GM12878 (cell line): ENCODE results near the gene OR1F1. TPM values are rescaled to one million over a fixed set of nuclear protein-coding genes. Genes with fewer than 3 reads are reported as not detected.
A peak's percentile ranks its signal among the peaks of the same experiment; 100 is the strongest.

Experiments used
- ATAC-seq: fragments of 200-7000 bp; cut with Tn5 transposase; 3 replicates; pipeline ENCODE4 v1.9.1; 2020; ENCODE audit warnings: mild to moderate bottlenecking, moderate library complexity
- Bru-seq: library from RNA; stranded (reverse); fragments of 400-500 nt; gene quantifications from one replicate; lab custom pipeline; 2021; lab: Mats Ljungman, UMichigan
- BruChase-seq, 2 experiments: library from RNA; stranded (reverse); fragments of 400-500 nt; gene quantifications; one replicate each; lab custom pipeline; 2021; lab: Mats Ljungman, UMichigan
- BruUV-seq: library from RNA; stranded (reverse); fragments of 400-500 nt; replicated peaks from 2 replicates; lab custom pipeline; 2021; lab: Mats Ljungman, UMichigan
- CTCF ChIA-PET: fragments of 300-600 bp; sonication (Branson Sonifier 250); formaldehyde crosslinking; extraction: SDS; loops from one replicate; lab custom pipeline; 2021; ENCODE audit warnings: inconsistent platforms; lab: Yijun Ruan, JAX
- POLR2A ChIA-PET: fragments of 350-600 bp; formaldehyde crosslinking; extraction: SDS; loops from one replicate; lab custom pipeline; 2021; ENCODE audit warnings: inconsistent platforms; lab: Charles Lee
- RAD21 ChIA-PET: fragments of 300-600 bp; sonication (Branson Sonifier 250); formaldehyde crosslinking; loops from one replicate; lab custom pipeline; 2023; ENCODE audit warnings: antibody characterized with exemption; ENCODE audit not compliant: unreplicated experiment; lab: Charles Lee
- SMC1A ChIA-PET: fragments of 300-600 bp; sonication (Branson Sonifier 250); formaldehyde crosslinking; loops from one replicate; lab custom pipeline; 2023; ENCODE audit not compliant: unreplicated experiment, uncharacterized antibody; lab: Charles Lee
- DNase-seq: peaks from one replicate; pipeline ENCODE4 v3.0.0-alpha.2; 2011; ENCODE audit warnings: low read depth, low spot score
- FAIRE-seq: peaks from 3 replicates; lab custom pipeline; 2011; peaks lifted over from hg19 to GRCh38; lab: Jason Lieb, UNC
- H2AFZ ChIP-seq: 2 replicates; pipeline ENCODE4 v1.6.0; 2011; ENCODE audit warnings: low read depth, low read length, control low read depth; ENCODE audit not compliant: control insufficient read depth
- H3K27ac ChIP-seq: 2 replicates; pipeline ENCODE4 v1.5.1; 2011; ENCODE audit warnings: control low read depth; ENCODE audit not compliant: control insufficient read depth, insufficient read depth
- H3K27me3 ChIP-seq, 2 experiments: replicated peaks in 1 of 2; 2 replicates each; pipeline versions ENCODE4 v1.6.0 to v1.6.1; 2011; ENCODE audit warnings: low read length in 1 of 2; ENCODE audit not compliant: control insufficient read depth in 2 of 2, insufficient read depth in 2 of 2
- H3K36me3 ChIP-seq, 2 experiments: 2 replicates each; pipeline ENCODE4 v1.5.1; 2011; ENCODE audit warnings: low read length in 1 of 2; ENCODE audit not compliant: control insufficient read depth in 2 of 2, insufficient read depth in 2 of 2
- H3K4me1 ChIP-seq: 2 replicates; pipeline ENCODE4 v1.6.1; 2011; ENCODE audit warnings: mild to moderate bottlenecking, low read length, moderate library complexity, mixed read lengths; ENCODE audit not compliant: control insufficient read depth, insufficient read depth
- H3K4me2 ChIP-seq: 2 replicates; pipeline ENCODE4 v1.6.0; 2011; ENCODE audit warnings: control low read depth; ENCODE audit not compliant: control insufficient read depth, insufficient read depth
- H3K4me3 ChIP-seq: fragments of 200-600 bp; sonication (generic); 2 replicates; pipeline ENCODE4 v1.5.1; 2016
- H3K79me2 ChIP-seq: 2 replicates; pipeline ENCODE4 v1.6.0; 2011; ENCODE audit warnings: low read length; ENCODE audit not compliant: control insufficient read depth, insufficient read depth
- H3K9ac ChIP-seq: 2 replicates; pipeline ENCODE4 v1.8.0; 2011; ENCODE audit warnings: low read length, control low read depth, mixed read lengths; ENCODE audit not compliant: control insufficient read depth, insufficient read depth
- H3K9me3 ChIP-seq: replicated peaks from 3 replicates; pipeline ENCODE4 v1.5.1; 2011; ENCODE audit warnings: mild to moderate bottlenecking, low read length; ENCODE audit not compliant: control insufficient read depth, insufficient read depth
- H4K20me1 ChIP-seq: 2 replicates; pipeline ENCODE4 v1.6.0; 2011; ENCODE audit not compliant: control insufficient read depth, insufficient read depth
- CREM ChIP-seq: IDR thresholded peaks from 2 replicates; pipeline ENCODE4 v1.6.1; 2014; ENCODE audit warnings: antibody characterized with exemption, low read depth
- IKZF2 ChIP-seq, 2 experiments: fragments of 450-650 bp; IDR thresholded peaks; 2 replicates each; pipeline ENCODE4 v1.6.1; 2017; ENCODE audit warnings: mild to moderate bottlenecking in 2 of 2, moderate library complexity in 2 of 2
- MEF2A ChIP-seq: IDR thresholded peaks from 2 replicates; pipeline ENCODE4 v1.6.1; 2011; ENCODE audit warnings: low read depth, mild to moderate bottlenecking, low read length, moderate library complexity; ENCODE audit not compliant: insufficient read depth
- NFYA ChIP-seq: IDR thresholded peaks from 2 replicates; pipeline ENCODE4 v1.6.1; 2011; ENCODE audit warnings: low read depth, mild to moderate bottlenecking, low read length, improper control_type of control experiment, borderline replicate concordance
- PAX5 ChIP-seq: IDR thresholded peaks from 2 replicates; pipeline ENCODE4 v1.6.1; 2011; ENCODE audit warnings: low read depth, low read length, borderline replicate concordance
- RCOR1 ChIP-seq: conservative IDR thresholded peaks from 2 replicates; pipeline ENCODE4 v1.6.1; 2012; ENCODE audit warnings: low read depth, low read length, improper control_type of control experiment
- RUNX3 ChIP-seq: IDR thresholded peaks from 2 replicates; pipeline ENCODE4 v1.6.1; 2012; ENCODE audit warnings: low read length, inconsistent platforms
- ZNF384 ChIP-seq: IDR thresholded peaks from 2 replicates; pipeline ENCODE4 v1.6.1; 2012; ENCODE audit warnings: low read depth, mild to moderate bottlenecking, low read length, improper control_type of control experiment, borderline replicate concordance
- ZSCAN29 ChIP-seq: fragments of 450-650 bp; IDR thresholded peaks from 2 replicates; pipeline ENCODE4 v1.6.1; 2017; ENCODE audit warnings: mild to moderate bottlenecking, moderate library complexity
- WGBS: methylation state at CpG from one replicate; pipeline ENCODE4 v1.1.6; 2016; ENCODE audit warnings: low lambda C conversion rate; ENCODE audit not compliant: insufficient replicate concordance, insufficient coverage; ENCODE audit errors: missing lambda C conversion rate; 5-methylcytosine and 5-hydroxymethylcytosine counted together
- in situ Hi-C: fragments of 300-500 bp; cut with MboI; formaldehyde crosslinking; loops from 9 replicates; pipeline ENCODE4 v1.14.3; 2018; ENCODE audit warnings: mixed read lengths
- intact Hi-C: fragments of 100-400 bp; cut with micrococcal nuclease; formaldehyde crosslinking; loops from one replicate; pipeline ENCODE4 v1.14.2; 2022; ENCODE audit not compliant: unreplicated experiment
- long read RNA-seq, 2 experiments: library from polyadenylated mRNA; unstranded; transcript quantifications; one replicate each; pipeline ENCODE4 v2.0.0, GENCODE V29; 2019 to 2020
- polyA minus RNA-seq, 3 experiments: library from RNA; depleted of rRNA, polyadenylated mRNA; stranded (reverse); fragments of >200 nt; gene quantifications; 2 replicates each; pipeline ENCODE4 v1.2.3, GENCODE V29; 2011
- polyA plus RNA-seq, 11 experiments: library from polyadenylated mRNA; depleted of rRNA in 4 of 11; unstranded in 6 of 11; stranded (reverse) in 5 of 11; fragments of >200 nt; fragmentation: Nextera tagmentation in 4 of 11; fragmentation: Illumina TruSeq in 1 of 11; extraction: Ambion mirVana in 4 of 11; extraction: Trizol in 1 of 11; gene quantifications; 1 replicate in 1 of 11; 2 replicates in 10 of 11; pipeline versions ENCODE4 v1.2.1 to v1.2.3, GENCODE V29; 2011 to 2016; ENCODE audit warnings: inconsistent platforms in 2 of 11, missing spikeins in 2 of 11, low read depth in 1 of 11
- total RNA-seq, 4 experiments: library from RNA; depleted of rRNA in 3 of 4; stranded (reverse); fragments of >200 nt in 3 of 4; fragmentation: Illumina TruSeq in 1 of 4; extraction: Trizol in 1 of 4; gene quantifications; 2 replicates each; pipeline versions ENCODE4 v1.2.1 to v1.2.3, GENCODE V29; 2013 to 2021
- TF ChIP-seq, protein P1 (sequence below): fragments of 150-350 bp; IDR thresholded peaks from 2 replicates; pipeline ENCODE4 v1.6.1; 2016; ENCODE audit warnings: low read depth, low read length
- TF ChIP-seq, protein P2 (sequence below): IDR thresholded peaks from 2 replicates; pipeline ENCODE4 v1.6.1; 2011; ENCODE audit warnings: borderline replicate concordance, low read depth, mild to moderate bottlenecking, moderate library complexity, mixed read lengths, low read length; ENCODE audit not compliant: insufficient read depth; ENCODE audit errors: extremely low read length
- TF ChIP-seq, protein P3 (sequence below): IDR thresholded peaks from 2 replicates; pipeline ENCODE4 v1.6.1; 2011; ENCODE audit warnings: borderline replicate concordance, low read depth, mild to moderate bottlenecking, moderate library complexity, low read length; ENCODE audit not compliant: insufficient read depth, poor library complexity, severe bottlenecking

The OR1F1 gene
- total RNA-seq (2013; cell fraction: nucleolus; rRNA removed) = not detected in 2 replicates
- total RNA-seq (2014; rRNA removed) = not detected in 2 replicates
- total RNA-seq (2014; rRNA removed; fragmentation: Illumina TruSeq; extraction: Trizol) = not detected in 2 replicates
- not detected in 2 replicates for total RNA-seq (2021)
- not detected for polyA plus RNA-seq (2011; ENCODE audit: low read depth)
- 0.12 TPM in 1 of 2 replicates, not detected in the other for polyA plus RNA-seq (2011; rRNA removed)
- 0.30 and 0.36 TPM in 2 replicates for polyA plus RNA-seq (2011; cell fraction: cytosol; rRNA removed)
- 0.12 TPM in 1 of 2 replicates, not detected in the other for polyA plus RNA-seq (2011; cell fraction: nucleus; rRNA removed)
- polyA plus RNA-seq (2012) = not detected in 2 replicates
- 0.10 TPM in 1 of 2 replicates, not detected in the other for polyA plus RNA-seq (2014; fragmentation: Illumina TruSeq; extraction: Trizol)
- not detected for polyA plus RNA-seq (2014; fragmentation: Nextera tagmentation; extraction: Ambion mirVana)
- polyA plus RNA-seq (2014; rRNA removed) = 0.14 TPM in 1 of 2 replicates, not detected in the other
- polyA plus RNA-seq (2016; fragmentation: Nextera tagmentation; extraction: Ambion mirVana) = not detected
- polyA minus RNA-seq (2011; rRNA and poly(A)+ RNA removed) = 1.1 TPM in 1 of 2 replicates, not detected in the other
- not detected in 2 replicates for polyA minus RNA-seq (2011; cell fraction: cytosol; rRNA and poly(A)+ RNA removed)
- not detected in 2 replicates for polyA minus RNA-seq (2011; cell fraction: nucleus; rRNA and poly(A)+ RNA removed)
- not detected for Bru-seq, nascent RNA
- BruChase-seq, experiment 1, labeled RNA remaining after a 6-hour chase = not detected
- not detected for BruChase-seq, experiment 2, labeled RNA remaining after a 2-hour chase
- long read RNA-seq, experiment 1 = 0 reads
- long read RNA-seq, experiment 2 = 0 reads

DNA sequence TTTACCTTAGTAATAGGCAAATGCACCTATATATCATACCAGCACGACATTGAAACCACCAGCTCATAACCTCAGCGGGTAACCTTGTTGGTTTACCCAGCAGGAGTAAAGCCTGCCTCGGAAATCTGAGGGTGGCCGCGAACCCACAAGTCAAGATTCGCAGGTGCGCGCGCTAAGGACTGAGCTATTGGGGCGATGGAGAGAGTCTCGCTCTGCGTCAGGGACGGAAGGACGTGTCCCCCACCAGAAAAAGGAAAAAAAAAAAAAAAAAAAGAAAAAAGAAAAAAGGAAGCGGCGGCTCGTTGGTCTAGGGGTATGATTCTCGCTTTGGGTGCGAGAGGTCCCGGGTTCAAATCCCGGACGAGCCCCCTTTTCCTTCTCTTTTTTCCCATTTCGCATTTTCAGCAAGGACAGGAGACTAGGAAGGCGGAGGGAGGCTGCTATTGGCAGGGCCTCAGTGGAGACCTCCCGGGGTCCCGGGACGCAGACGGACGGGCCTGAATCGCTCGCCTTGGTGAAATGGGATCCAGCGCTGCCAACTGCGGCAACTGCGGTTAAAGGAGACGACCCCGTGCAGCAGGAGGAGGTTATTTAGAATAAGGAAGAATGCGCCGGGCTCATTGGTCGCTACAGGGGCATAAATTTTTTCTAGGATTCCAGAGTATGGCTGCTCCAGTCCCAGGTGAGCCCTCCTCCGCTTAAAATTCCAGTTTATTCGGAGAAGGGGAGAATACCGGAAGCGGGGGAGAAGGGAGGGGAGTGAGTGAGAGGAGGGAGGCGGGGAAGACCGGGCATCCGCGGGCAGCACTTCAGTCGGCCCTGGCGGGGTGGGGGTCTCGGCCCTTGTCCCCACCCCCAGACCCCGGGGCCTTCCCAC, at the start of gene OR1F1:
OR1F1 (plus strand) TSS at position 407 of the 877 bp plus-strand sequence.
- RAD21 ChIA-PET = no interaction called here
- FAIRE-seq = peak; percentile 27
- Histone ChIP-seq H3K27me3 (no peaks in the 10 kb centered on the region; a peak in 1 of 4 replicates), H3K27ac (no peak within 1 kb of the TSS), H3K4me3 (peak within 1 kb of the TSS; percentile 54), H3K4me2 (peak within 1 kb of the TSS; percentile 98), H3K4me1 (peaks cover 23% of the 10 kb centered on the region), H3K9me3 (no peaks in the 10 kb centered on the region; the same call in 2 of the 3 replicates), H3K9ac (peak within 1 kb of the TSS; percentile 63), H3K36me3 (no peaks in the 10 kb centered on the region), H3K79me2 (no peaks in the 10 kb centered on the region), H4K20me1 (no peaks in the 10 kb centered on the region), H2AFZ (peak within 1 kb of the TSS; percentile 82)
- POLR2A ChIA-PET = no interaction called here
- no peak; the same call in 2 of the 3 replicates for ATAC-seq
- SMC1A ChIA-PET = interaction anchor here (1.0 to 1.5 kb wide), 2 partner anchors 15 to 269 kb away, joined by 3 to 4 read pairs; no protein-coding TSS in a partner anchor
- intact Hi-C loops = loop anchor here (2.0 kb wide), 1 partner anchor 271 kb away; no protein-coding TSS in a partner anchor
- in situ Hi-C loops = no loop called here
- CTCF ChIA-PET = interaction anchor here (1.1 kb wide), 1 partner anchor 16 kb away, joined by 4 read pairs; no protein-coding TSS in a partner anchor
- WGBS = under 1% methylated on average over 37 of the region's 51 CpGs
- no peak for DNase-seq
- BruUV-seq = no TSS peak
- peak; percentile 73; the same call in 1 of the 2 replicates for TF ChIP-seq ZNF384
- no peak for TF ChIP-seq PAX5
- TF ChIP-seq ZSCAN29 = no peak
- TF ChIP-seq RCOR1 = no peak
- TF ChIP-seq, protein P1, sequence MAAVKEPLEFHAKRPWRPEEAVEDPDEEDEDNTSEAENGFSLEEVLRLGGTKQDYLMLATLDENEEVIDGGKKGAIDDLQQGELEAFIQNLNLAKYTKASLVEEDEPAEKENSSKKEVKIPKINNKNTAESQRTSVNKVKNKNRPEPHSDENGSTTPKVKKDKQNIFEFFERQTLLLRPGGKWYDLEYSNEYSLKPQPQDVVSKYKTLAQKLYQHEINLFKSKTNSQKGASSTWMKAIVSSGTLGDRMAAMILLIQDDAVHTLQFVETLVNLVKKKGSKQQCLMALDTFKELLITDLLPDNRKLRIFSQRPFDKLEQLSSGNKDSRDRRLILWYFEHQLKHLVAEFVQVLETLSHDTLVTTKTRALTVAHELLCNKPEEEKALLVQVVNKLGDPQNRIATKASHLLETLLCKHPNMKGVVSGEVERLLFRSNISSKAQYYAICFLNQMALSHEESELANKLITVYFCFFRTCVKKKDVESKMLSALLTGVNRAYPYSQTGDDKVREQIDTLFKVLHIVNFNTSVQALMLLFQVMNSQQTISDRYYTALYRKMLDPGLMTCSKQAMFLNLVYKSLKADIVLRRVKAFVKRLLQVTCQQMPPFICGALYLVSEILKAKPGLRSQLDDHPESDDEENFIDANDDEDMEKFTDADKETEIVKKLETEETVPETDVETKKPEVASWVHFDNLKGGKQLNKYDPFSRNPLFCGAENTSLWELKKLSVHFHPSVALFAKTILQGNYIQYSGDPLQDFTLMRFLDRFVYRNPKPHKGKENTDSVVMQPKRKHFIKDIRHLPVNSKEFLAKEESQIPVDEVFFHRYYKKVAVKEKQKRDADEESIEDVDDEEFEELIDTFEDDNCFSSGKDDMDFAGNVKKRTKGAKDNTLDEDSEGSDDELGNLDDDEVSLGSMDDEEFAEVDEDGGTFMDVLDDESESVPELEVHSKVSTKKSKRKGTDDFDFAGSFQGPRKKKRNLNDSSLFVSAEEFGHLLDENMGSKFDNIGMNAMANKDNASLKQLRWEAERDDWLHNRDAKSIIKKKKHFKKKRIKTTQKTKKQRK = no peak
- TF ChIP-seq, protein P2, sequence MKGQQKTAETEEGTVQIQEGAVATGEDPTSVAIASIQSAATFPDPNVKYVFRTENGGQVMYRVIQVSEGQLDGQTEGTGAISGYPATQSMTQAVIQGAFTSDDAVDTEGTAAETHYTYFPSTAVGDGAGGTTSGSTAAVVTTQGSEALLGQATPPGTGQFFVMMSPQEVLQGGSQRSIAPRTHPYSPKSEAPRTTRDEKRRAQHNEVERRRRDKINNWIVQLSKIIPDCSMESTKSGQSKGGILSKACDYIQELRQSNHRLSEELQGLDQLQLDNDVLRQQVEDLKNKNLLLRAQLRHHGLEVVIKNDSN = no peak
- TF ChIP-seq RUNX3 = peak; percentile 45
- TF ChIP-seq CREM = no peak
- TF ChIP-seq, protein P3, sequence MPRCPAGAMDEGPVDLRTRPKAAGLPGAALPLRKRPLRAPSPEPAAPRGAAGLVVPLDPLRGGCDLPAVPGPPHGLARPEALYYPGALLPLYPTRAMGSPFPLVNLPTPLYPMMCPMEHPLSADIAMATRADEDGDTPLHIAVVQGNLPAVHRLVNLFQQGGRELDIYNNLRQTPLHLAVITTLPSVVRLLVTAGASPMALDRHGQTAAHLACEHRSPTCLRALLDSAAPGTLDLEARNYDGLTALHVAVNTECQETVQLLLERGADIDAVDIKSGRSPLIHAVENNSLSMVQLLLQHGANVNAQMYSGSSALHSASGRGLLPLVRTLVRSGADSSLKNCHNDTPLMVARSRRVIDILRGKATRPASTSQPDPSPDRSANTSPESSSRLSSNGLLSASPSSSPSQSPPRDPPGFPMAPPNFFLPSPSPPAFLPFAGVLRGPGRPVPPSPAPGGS = no peak
- TF ChIP-seq NFYA = no peak
- 0 out of 4 replicates have a peak, but pooled peaks of 1 of the 2 experiments have one; percentile 18 for TF ChIP-seq IKZF2 (IDR thresholded peaks at IDR 0.05)
- no peak for TF ChIP-seq MEF2A
